ENCODE results near the gene CCDC89.

- TF ChIP-seq DNMT1 (IDR thresholded peaks at IDR 0.05) (no peak), PCBP1 (IDR thresholded peaks at IDR 0.05; ENCODE audit: low read depth, low read length, poor library complexity, severe bottlenecking) (no peak), REST (IDR thresholded peaks at IDR 0.05; ENCODE audit: borderline replicate concordance) (no peak), REST (CRISPR knock-in tag; IDR thresholded peaks at IDR 0.05; ENCODE audit: low read depth) (no peak), HSF4 (CRISPR knock-in tag; IDR thresholded peaks at IDR 0.05; ENCODE audit: borderline replicate concordance) (no peak), ZBTB2 (IDR thresholded peaks at IDR 0.05) (no peak), SP1 (CRISPR knock-in tag; IDR thresholded peaks at IDR 0.05) (no peak), BCLAF1 (IDR thresholded peaks at IDR 0.05; ENCODE audit: borderline replicate concordance in 1 of 2, control insufficient read depth in 1 of 2, low read depth in 2 of 2, low read length in 1 of 2) (no peak), CTCF (IDR thresholded peaks at IDR 0.05 in 2 of 3, conservative IDR thresholded peaks at IDR 0.05 in 1 of 3; ENCODE audit: insufficient read depth in 2 of 3, low read depth in 1 of 3, low read length in 3 of 3) (no peak), NFE2 (IDR thresholded peaks at IDR 0.05; ENCODE audit: low read depth) (no peak), POLR3A (IDR thresholded peaks at IDR 0.05; ENCODE audit: borderline replicate concordance, extremely low read depth, insufficient read depth, insufficient read length) (no peak), ZNF23 (CRISPR knock-in tag; IDR thresholded peaks at IDR 0.05) (no peak)
Observed at GRCh38 chr11:85726381-85726780, 40.4 kb upstream of the CCDC89 start.
